Measurements from ENCODE around the gene TRAK1. TPM values are rescaled to one million over a fixed set of nuclear protein-coding genes. Genes with fewer than 3 reads are reported as not detected.

Gene TRAK1
- total and polyA plus RNA-seq, 10 donors, result 15.4 to 60.0 (median 47.8) TPM

- Histone ChIP-seq H3K9me3 (no peaks in the 10 kb centered on the region), H3K36me3 (peaks cover 0 to 16% (median 0%) of the 10 kb centered on the region in 6 donors), H3K27me3 (replicated peaks in 1 of 7) (no peaks in the 10 kb centered on the region), H3K27ac (no peak overlapping the region), H3K4me3 (no peak overlapping the region), H3K4me1 (peaks cover 0 to 9% (median 1%) of the 10 kb centered on the region in 6 donors)
- TF ChIP-seq CTCF (IDR thresholded peaks at IDR 0.05 in 8 of 11, conservative IDR thresholded peaks at IDR 0.05 in 3 of 11), result no peak
- no peak for TF ChIP-seq POLR2A (IDR thresholded peaks at IDR 0.05)
- no peak for TF ChIP-seq POLR2AphosphoS5 (IDR thresholded peaks at IDR 0.05)
- intact Hi-C loops (cut with DNase I; ENCODE audit: low total_unique reads), result no loop called here
- WGBS, 5 donors, result 67 to 78% (median 71%) methylated on average over 5 of the region's 5 CpGs
- no peak for DNase-seq
Observed at GRCh38 chr3:42133500-42134298, 42.5 kb downstream of the TRAK1 start.

- H3K4me1 ChIP-seq, result peaks cover 0 to 5% (median under 1%) of the 10 kb centered on the region in 6 donors
- peaks cover 0 to 22% (median 3%) of the 10 kb centered on the region in 6 donors for H3K36me3 ChIP-seq
- H3K27me3 ChIP-seq (replicated peaks in 1 of 7), result no peaks in the 10 kb centered on the region
- TF ChIP-seq POLR2AphosphoS5 (IDR thresholded peaks at IDR 0.05) (no peak), CTCF (IDR thresholded peaks at IDR 0.05 in 8 of 11, conservative IDR thresholded peaks at IDR 0.05 in 3 of 11) (no peak), POLR2A (IDR thresholded peaks at IDR 0.05) (no peak)
- H3K9me3 ChIP-seq, result no peaks in the 10 kb centered on the region
- H3K27ac ChIP-seq, result no peak overlapping the region
- no peak for DNase-seq
- intact Hi-C loops (cut with DNase I; ENCODE audit: low total_unique reads), result no loop called here
- 85 to 96% (median 95%) methylated on average over 3 of the region's 3 CpGs for WGBS, 5 donors
- H3K4me3 ChIP-seq, result no peak overlapping the region
Observed at GRCh38 chr3:42134867-42135464, 43.8 kb downstream of the TRAK1 start.

GRCh38 chr3:42139621-42140453 lies 48.7 kb downstream of the TRAK1 start:
- no peak overlapping the region for H3K27ac ChIP-seq
- DNase-seq, result no peak
- no peak overlapping the region for H3K4me3 ChIP-seq
- WGBS, 5 donors, result 91 to 95% (median 94%) methylated on average over 16 of the region's 16 CpGs
- peaks cover 0 to 26% (median 10%) of the 10 kb centered on the region in 6 donors for H3K4me1 ChIP-seq
- intact Hi-C loops (cut with DNase I; ENCODE audit: low total_unique reads), result no loop called here
- TF ChIP-seq CTCF (IDR thresholded peaks at IDR 0.05 in 8 of 11, conservative IDR thresholded peaks at IDR 0.05 in 3 of 11) (no peak), POLR2A (IDR thresholded peaks at IDR 0.05) (no peak), POLR2AphosphoS5 (IDR thresholded peaks at IDR 0.05) (no peak)
- peaks cover 0 to 28% (median 3%) of the 10 kb centered on the region in 6 donors for H3K36me3 ChIP-seq
- no peaks in the 10 kb centered on the region for H3K9me3 ChIP-seq
- H3K27me3 ChIP-seq (replicated peaks in 1 of 7), result no peaks in the 10 kb centered on the region
